Activated CD4-positive, alpha-beta T cell treated with anti-CD3 and anti-CD28 coated beads, Interleukin-2, amount 50 U/mL, for 16 hours (primary cell): ENCODE results near the gene ZC3H7A.
"Not testable (repeated sequence)": the region's sequence is repeated elsewhere in the genome, so short reads cannot be mapped to it uniquely, and the experiment has no call there.

Experiments
- DNase-seq: peaks from one replicate; pipeline ENCODE4 v3.0.0-alpha.2; 2020

Gene ZC3H7A

DNA sequence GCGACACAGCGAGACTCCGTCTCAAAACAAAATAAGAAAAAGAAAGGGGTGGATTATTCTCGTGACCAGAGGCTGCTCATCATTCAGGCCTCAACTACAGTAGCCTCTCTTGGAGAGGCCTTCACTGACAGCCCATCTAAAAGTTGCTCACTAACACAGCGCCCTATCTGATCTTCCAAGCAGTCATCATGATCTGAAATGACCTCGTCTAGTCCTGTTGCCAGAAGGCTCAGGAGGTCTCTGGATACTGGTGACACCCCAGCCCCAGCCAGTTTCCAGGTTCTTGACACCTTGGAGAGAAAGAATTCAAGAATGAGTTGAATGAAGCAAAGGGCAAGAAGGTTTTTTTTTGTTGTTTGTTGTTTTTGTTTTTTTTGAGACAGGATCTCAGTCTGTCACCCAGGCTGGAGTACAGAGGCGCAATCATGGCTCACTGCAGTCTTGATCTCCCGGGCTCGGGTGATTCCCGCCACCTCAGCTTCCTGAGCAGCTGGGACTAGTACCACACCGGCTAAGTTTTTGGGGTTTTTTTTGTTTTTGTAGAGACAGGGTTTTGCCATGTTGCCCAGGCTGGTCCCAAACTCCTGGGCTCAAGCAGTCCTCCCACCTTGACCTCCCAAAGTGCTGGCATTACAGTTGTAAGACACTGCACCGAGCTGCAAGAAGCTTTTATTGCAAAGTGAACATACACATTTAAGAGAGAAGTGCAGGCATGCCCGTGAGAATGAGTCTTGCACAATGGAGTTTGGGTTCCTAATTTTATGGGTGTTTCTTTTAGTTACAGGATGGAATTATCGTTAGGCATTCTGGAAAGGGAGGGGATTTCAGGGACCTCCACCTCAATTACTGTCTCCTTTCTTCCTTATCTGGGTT is 2.7 kb upstream of the ZC3H7A start:
- no peak for DNase-seq

- no peak for DNase-seq
Measured at GRCh38 chr16:11799017-11799381, 1.9 kb upstream of the ZC3H7A start.

DNA sequence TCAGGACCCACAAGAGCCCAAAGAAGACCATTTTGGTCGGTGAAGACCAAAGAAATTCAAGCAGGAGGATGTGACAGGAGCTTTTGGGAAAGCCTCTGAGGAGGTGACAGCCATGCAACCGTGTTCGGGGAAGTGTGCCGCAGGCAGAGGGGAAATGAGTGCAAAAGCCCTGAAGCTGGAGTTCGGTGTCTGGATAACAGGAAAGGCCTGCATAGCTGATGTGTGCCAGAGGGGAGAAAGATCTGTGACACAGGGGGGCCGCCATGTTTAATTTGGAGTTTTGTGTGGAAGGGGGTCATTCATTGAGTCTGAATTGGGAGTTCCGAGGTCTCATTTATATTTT is 870 bp upstream of the ZC3H7A start:
- no peak for DNase-seq

GRCh38 chr16:11796227-11797165 is 562 bp downstream of the ZC3H7A start:
- no peak for DNase-seq

- DNase-seq, result no peak
Measured at GRCh38 chr16:11795887-11796226, 1.2 kb downstream of the ZC3H7A start.

GRCh38 chr16:11794996-11795886 is 1.8 kb downstream of the ZC3H7A start:
- DNase-seq, result no peak

DNA sequence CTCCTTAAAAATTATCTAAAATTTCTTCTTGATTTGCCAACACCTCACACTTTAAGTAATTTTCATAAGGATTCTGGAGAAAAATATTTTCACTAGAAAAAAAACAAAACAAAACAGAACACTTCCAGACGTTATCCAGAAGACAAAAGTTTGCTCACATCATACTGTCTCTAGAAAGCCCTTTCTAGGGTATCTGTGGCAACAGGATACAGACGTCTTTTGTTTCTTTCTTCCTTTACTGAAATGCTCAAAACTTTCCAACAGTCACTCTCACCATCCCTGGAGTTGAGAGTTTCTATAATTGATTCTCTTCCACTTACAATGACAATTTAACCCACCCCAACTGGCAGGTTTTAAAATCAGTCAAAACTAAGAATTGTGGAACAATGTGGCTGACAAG is 2.6 kb downstream of the ZC3H7A start:
- DNase-seq, result no peak

- DNase-seq, result no peak
Measured at GRCh38 chr16:11793840-11794239, 3.2 kb downstream of the ZC3H7A start.

GRCh38 chr16:11792410-11793241 is 4.4 kb downstream of the ZC3H7A start:
- DNase-seq, result no peak

GRCh38 chr16:11791144-11791828 is 5.8 kb downstream of the ZC3H7A start:
- no peak for DNase-seq

GRCh38 chr16:11788914-11789313 is 8.1 kb downstream of the ZC3H7A start:
- DNase-seq, result no peak

- DNase-seq, result not testable (repeated sequence)
Measured at GRCh38 chr16:11784980-11785599, 12.0 kb downstream of the ZC3H7A start.

- DNase-seq, result not testable (repeated sequence)
Measured at GRCh38 chr16:11784381-11784780, 12.7 kb downstream of the ZC3H7A start.

GRCh38 chr16:11784038-11784369 is 13.1 kb downstream of the ZC3H7A start:
- DNase-seq, result no peak

DNA sequence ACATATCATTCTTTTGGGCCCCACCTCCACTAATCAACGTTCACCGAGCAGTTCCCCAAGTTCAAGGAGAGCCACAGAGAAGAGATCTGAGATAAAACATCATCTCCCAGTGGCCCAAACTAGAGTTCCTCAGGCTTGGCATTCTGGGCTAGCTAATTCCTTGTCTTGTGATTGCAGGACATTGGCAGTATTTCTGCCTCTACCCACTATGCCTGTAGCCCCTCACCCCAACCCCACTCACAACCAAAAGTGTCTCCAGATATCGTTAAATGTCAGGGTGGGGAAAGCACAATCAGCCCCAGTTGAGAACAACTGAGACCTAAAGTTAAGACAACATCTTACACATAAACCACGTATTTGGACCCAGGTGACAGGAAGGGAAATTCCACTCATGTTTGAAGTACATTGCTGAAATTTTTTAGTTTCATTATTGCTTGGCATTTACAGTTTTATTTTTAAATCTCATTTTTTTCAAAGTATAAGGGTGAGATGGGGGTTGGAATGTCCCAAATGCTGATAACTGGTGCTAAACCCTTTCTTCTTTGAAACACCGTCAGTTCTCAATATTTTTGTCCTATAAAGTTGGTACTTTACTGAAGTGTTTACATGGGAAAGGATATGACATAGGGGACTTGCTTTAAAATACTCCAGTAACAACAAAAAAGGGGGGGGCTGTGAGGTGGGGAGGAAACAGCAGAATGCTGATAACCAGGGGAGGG is 13.6 kb downstream of the ZC3H7A start:
- peak; percentile 86 for DNase-seq

DNA sequence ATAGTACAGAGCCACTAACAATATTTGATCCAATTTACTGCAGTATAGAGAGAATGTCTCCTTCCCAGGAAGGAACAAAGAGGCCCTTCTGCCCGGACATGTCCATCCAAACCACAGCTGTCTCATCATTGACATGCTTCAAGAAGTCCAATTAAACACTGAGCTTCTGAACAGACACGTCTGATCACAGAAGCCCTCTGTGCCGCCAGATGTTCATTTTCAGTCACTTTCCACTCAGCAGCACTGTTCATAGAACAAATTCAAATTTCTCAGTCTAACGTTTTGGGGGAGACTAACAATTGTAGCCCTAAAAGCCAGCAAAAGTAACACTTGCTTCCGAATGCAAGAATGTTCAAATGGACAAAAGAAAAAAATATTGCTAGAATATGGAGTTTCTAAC is 15.3 kb downstream of the ZC3H7A start:
- no peak for DNase-seq

GRCh38 chr16:11780991-11781680 is 15.9 kb downstream of the ZC3H7A start:
- no peak for DNase-seq

DNA sequence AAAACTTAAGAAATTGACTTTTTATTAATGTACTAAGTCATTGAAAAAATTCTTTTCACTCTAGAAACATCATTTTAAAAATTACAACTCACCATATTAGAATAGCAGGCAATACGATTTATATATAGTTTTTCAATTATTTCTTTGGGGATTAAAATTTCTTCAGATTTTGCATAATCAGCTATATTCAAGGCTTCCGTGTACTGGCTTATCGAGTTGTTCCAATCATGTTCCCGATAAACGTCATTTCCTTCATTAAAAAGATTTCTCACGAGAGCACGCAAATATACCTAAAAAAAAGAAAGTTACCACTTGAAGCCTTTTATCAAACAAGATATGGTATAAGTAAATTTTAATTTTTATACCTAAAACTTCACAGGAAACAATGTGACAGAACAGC is 18.0 kb downstream of the ZC3H7A start:
- no peak for DNase-seq

GRCh38 chr16:11774065-11774626 is 22.9 kb downstream of the ZC3H7A start:
- DNase-seq, result no peak
